ENCODE data around the gene IL17RD.
A peak's percentile ranks its signal among the peaks of the same experiment; 100 is the strongest.

The IL17RD gene

GRCh38 chr3:57168151-57168550 is 3.0 kb upstream of the IL17RD start (continued):
- TF ChIP-seq, protein P1, sequence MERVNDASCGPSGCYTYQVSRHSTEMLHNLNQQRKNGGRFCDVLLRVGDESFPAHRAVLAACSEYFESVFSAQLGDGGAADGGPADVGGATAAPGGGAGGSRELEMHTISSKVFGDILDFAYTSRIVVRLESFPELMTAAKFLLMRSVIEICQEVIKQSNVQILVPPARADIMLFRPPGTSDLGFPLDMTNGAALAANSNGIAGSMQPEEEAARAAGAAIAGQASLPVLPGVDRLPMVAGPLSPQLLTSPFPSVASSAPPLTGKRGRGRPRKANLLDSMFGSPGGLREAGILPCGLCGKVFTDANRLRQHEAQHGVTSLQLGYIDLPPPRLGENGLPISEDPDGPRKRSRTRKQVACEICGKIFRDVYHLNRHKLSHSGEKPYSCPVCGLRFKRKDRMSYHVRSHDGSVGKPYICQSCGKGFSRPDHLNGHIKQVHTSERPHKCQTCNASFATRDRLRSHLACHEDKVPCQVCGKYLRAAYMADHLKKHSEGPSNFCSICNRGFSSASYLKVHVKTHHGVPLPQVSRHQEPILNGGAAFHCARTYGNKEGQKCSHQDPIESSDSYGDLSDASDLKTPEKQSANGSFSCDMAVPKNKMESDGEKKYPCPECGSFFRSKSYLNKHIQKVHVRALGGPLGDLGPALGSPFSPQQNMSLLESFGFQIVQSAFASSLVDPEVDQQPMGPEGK (tag by site-specific recombination; IDR thresholded peaks at IDR 0.05), result no peak
- TF ChIP-seq YY2 (tag by site-specific recombination; IDR thresholded peaks at IDR 0.05) (no peak), ZNF660 (tag by site-specific recombination; IDR thresholded peaks at IDR 0.05) (no peak), ZFP41 (tag by site-specific recombination; IDR thresholded peaks at IDR 0.05; ENCODE audit: borderline replicate concordance) (no peak), BCL6B (tag by site-specific recombination; IDR thresholded peaks at IDR 0.05) (no peak), ZNF23 (tag by site-specific recombination; IDR thresholded peaks at IDR 0.05; ENCODE audit: borderline replicate concordance) (no peak)

- H3K4me3 ChIP-seq (ENCODE audit: low read depth, low read length), result no peak overlapping the region
- no peaks in the 10 kb centered on the region; the same call in 1 of the 2 replicates for H3K4me1 ChIP-seq (ENCODE audit: control insufficient read depth, insufficient read depth, low read length)
- H3K9me3 ChIP-seq (ENCODE audit: control insufficient read depth, insufficient read depth, low read depth, low read length), result no peaks in the 10 kb centered on the region
- ChIA-PET CTCF (interaction anchor here (0.5 to 1.0 kb wide), 2 partner anchors 140 to 146 kb away, joined by 3 to 4 read pairs; no protein-coding TSS in a partner anchor), POLR2A (no interaction called here)
- TF ChIP-seq ZNF654 (tag by site-specific recombination; IDR thresholded peaks at IDR 0.05; ENCODE audit: low read depth) (no peak), ZNF184 (tag by site-specific recombination; IDR thresholded peaks at IDR 0.05) (no peak), ZNF585B (tag by site-specific recombination; IDR thresholded peaks at IDR 0.05) (no peak), ZNF362 (tag by site-specific recombination; IDR thresholded peaks at IDR 0.05) (no peak)
- no peak overlapping the region for H3K27ac ChIP-seq (ENCODE audit: extremely low read depth, low read depth, low read length)
- no peaks in the 10 kb centered on the region for H3K36me3 ChIP-seq (ENCODE audit: control insufficient read depth in 2 of 2, insufficient read depth in 1 of 2, low read length in 2 of 2)
Observed at GRCh38 chr3:57166660-57167059, 1.5 kb upstream of the IL17RD start.

DNA sequence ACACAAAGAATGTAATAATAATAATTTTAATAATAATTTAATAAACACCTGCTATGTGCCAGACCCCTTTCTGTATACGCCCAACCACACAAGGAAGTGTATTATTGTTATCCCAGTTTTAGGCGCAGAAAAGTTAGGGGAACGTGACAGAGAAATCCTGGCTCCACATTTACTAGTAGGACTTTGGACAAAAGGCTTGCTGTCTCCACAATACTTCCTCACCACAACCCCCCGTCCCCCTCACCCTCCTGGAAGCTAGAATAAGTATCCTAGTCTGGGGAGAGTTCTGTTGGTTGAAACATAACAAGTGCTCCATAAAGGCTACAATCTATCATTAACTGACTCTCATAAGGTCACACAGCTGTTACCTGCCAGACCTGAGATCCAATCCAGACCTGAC is 488 bp upstream of the IL17RD start:
- Histone ChIP-seq H3K36me3 (ENCODE audit: control insufficient read depth in 2 of 2, insufficient read depth in 1 of 2, low read length in 2 of 2) (no peaks in the 10 kb centered on the region), H3K4me3 (ENCODE audit: low read depth, low read length) (no peak overlapping the region), H3K4me1 (ENCODE audit: control insufficient read depth, insufficient read depth, low read length) (peaks cover 4% of the 10 kb centered on the region; the same call in 1 of the 2 replicates), H3K27ac (ENCODE audit: extremely low read depth, low read depth, low read length) (no peak overlapping the region), H3K9me3 (ENCODE audit: control insufficient read depth, insufficient read depth, low read depth, low read length) (no peaks in the 10 kb centered on the region)
- CTCF ChIA-PET, result no interaction called here
- POLR2A ChIA-PET, result no interaction called here
- TF ChIP-seq ZNF354C (tag by site-specific recombination; IDR thresholded peaks at IDR 0.05; ENCODE audit: borderline replicate concordance, low read depth), result no peak
- TF ChIP-seq ZNF449 (tag by site-specific recombination; IDR thresholded peaks at IDR 0.05), result peak; percentile 20; the same call in 1 of the 2 replicates
- TF ChIP-seq ZNF473 (tag by site-specific recombination; IDR thresholded peaks at IDR 0.05), result no peak

DNA sequence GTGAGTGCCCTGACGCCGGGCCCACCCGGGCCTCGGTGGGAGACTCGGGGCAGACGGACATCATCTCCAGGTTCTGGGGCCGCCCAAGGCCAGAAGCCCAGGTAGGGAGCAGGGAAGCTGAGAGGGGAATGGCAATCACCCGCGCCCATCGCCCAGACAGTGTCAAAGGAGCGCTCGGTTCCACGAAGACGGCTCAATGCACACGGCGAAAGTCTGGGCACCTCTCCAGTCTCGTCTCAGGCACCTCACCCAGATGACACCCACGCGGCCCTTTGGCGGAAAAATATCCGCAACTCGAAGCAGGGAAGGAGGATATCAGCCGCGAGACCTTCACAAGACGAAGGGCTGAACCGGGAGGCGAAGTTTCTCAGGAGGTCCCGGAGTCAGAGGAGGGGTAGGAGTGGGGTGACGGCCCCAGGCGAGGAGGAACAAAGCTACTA is 916 bp downstream of the IL17RD start:
- Histone ChIP-seq H3K36me3 (ENCODE audit: control insufficient read depth in 2 of 2, insufficient read depth in 1 of 2, low read length in 2 of 2) (no peaks in the 10 kb centered on the region), H3K4me3 (ENCODE audit: low read depth, low read length) (peak overlapping the region; percentile 75), H3K27ac (ENCODE audit: extremely low read depth, low read depth, low read length) (no peak overlapping the region; the same call in 1 of the 2 replicates), H3K4me1 (ENCODE audit: control insufficient read depth, insufficient read depth, low read length) (peaks cover 4% of the 10 kb centered on the region; the same call in 1 of the 2 replicates), H3K9me3 (ENCODE audit: control insufficient read depth, insufficient read depth, low read depth, low read length) (no peaks in the 10 kb centered on the region)
- ChIA-PET POLR2A (no interaction called here), CTCF (no interaction called here)
- no peak for TF ChIP-seq ZNF169 (tag by site-specific recombination; IDR thresholded peaks at IDR 0.05)
- peak; percentile 6; the same call in 1 of the 2 replicates for TF ChIP-seq ZBTB8A (tag by site-specific recombination; IDR thresholded peaks at IDR 0.05)
